ENCODE results near the gene C4orf50. TPM values are rescaled to one million over a fixed set of nuclear protein-coding genes. Genes with fewer than 3 reads are reported as not detected.
"Not testable (repeated sequence)": the region's sequence is repeated elsewhere in the genome, so short reads cannot be mapped to it uniquely, and the experiment has no call there.

Gene C4orf50
- total RNA-seq, 1 donor from 2014 or later, result 0.03 TPM

DNA sequence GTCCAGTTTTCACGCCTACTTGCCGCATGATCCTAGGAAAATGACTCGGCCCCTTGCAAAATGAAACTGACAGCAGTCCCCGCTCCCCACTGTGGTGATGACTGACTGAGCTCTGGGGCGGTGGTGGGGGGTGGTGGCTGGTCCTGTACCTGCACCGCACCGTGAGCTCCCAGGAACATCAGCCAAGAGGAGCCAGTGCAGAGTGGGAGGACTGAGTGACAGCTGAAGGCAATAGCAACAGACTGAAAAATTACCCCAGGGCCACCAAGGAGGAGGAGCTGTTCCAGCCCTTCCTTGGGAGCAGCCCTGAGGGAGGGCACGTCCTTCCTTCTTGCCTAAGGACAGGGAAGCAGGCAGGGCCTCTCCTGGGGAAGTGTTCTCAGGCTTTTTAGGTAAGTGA lies 2.4 kb upstream of the C4orf50 start:
- intact Hi-C loops (cut with DNase I), result no loop called here
- no peak for DNase-seq (ENCODE audit: low spot score)

- DNase-seq (ENCODE audit: low spot score), result no peak
- intact Hi-C loops (cut with DNase I), result no loop called here
These were observed 1.4 kb upstream of the C4orf50 start for GRCh38 chr4:6019316-6020263.

DNA sequence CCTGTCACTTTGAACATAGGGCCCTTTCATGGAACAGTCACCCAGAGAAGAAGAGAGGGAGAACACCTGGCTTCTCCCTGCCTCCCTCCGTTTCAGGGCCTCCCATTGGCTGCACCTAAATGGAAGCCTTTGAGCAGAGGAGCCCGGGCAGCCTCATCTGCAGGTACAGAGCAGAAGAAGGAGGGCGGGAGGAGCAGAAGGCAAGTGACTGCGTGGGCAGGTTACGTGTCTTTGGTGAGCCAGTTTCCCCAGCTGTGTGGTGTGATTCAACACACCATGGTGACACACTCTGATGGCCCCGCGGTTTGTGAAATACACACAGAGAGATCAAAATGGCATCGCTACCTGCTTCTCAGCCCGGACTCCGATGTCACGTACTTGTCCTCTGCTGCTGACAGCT lies 431 bp downstream of the C4orf50 start:
- DNase-seq (ENCODE audit: low spot score), result no peak
- intact Hi-C loops (cut with DNase I), result no loop called here

GRCh38 chr4:6017030-6017429 lies 1.2 kb downstream of the C4orf50 start:
- no peak for DNase-seq (ENCODE audit: low spot score)
- intact Hi-C loops (cut with DNase I), result no loop called here

DNA sequence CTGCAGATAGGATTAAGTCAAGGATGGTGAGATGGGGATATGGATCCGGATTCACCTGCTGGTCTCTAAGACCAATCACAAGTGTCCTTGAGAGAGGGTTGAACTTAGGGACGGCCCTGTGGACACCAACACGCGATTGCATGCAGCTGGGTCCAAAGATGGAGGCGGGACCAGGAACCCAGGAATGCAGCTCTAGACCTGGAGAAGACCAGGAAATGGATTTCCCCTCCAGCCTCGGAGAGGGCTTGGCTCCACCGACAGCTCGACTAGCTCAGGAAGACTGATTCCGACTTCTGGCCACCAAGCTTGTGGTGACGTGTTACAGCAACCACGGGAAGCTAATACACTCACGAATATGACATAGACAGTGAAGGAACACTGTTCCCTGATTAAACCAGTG lies 4.7 kb downstream of the C4orf50 start:
- intact Hi-C loops (cut with DNase I), result no loop called here
- DNase-seq (ENCODE audit: low spot score), result no peak

- DNase-seq (ENCODE audit: low spot score), result no peak
These were observed 6.0 kb downstream of the C4orf50 start for GRCh38 chr4:6012200-6012599.

DNA sequence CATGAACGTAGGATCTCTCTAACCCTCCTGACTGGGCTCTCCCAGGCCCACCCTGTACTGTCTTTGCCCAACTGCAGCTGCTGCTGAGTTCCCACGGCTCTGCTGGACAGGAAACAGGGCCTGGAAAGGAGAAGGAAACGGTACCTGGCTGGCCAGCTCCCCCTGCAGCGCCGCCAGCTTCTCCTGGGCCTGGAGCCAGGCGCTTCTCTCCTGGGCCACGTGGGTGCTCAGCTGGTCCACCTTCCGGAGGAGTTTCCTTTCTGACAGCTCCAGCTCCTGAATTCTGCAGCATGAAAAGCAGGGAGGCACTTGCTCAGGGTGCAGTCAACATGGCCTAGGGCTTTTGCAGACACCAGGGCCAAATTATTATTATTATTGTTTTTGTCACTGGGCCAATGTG lies 6.5 kb downstream of the C4orf50 start:
- intact Hi-C loops (cut with DNase I), result no loop called here
- DNase-seq (ENCODE audit: low spot score), result no peak

More at GRCh38 chr4:6012200-6012599, 6.0 kb downstream of the C4orf50 start:
- intact Hi-C loops (cut with DNase I), result no loop called here

- DNase-seq (ENCODE audit: low spot score), result no peak
- intact Hi-C loops (cut with DNase I), result no loop called here
These were observed 7.0 kb downstream of the C4orf50 start for GRCh38 chr4:6011271-6011671.

- intact Hi-C loops (cut with DNase I), result no loop called here
These were observed 7.4 kb downstream of the C4orf50 start for GRCh38 chr4:6010789-6011188.

DNA sequence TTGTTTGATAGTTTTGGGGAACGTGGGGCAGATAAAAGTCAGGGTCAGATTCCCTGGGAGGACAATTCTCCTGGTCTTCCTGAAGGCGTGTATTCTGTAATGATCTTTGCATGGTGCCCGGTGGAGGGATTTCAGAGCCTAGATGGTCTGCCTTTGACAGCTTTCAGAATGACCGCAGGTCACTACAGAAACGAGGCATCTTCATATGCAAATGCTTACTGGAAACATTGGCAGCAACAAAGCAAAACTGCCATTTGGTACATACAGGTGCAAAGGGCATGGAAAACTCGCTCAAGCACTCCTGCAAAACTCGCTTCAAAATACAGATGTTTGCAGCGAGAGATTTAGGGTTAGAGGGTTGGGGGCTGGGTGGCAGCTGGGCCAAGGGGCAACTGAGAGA lies 8.8 kb downstream of the C4orf50 start:
- DNase-seq (ENCODE audit: low spot score), result no peak
- intact Hi-C loops (cut with DNase I), result no loop called here

More at GRCh38 chr4:6010789-6011188, 7.4 kb downstream of the C4orf50 start:
- DNase-seq (ENCODE audit: low spot score), result no peak

DNA sequence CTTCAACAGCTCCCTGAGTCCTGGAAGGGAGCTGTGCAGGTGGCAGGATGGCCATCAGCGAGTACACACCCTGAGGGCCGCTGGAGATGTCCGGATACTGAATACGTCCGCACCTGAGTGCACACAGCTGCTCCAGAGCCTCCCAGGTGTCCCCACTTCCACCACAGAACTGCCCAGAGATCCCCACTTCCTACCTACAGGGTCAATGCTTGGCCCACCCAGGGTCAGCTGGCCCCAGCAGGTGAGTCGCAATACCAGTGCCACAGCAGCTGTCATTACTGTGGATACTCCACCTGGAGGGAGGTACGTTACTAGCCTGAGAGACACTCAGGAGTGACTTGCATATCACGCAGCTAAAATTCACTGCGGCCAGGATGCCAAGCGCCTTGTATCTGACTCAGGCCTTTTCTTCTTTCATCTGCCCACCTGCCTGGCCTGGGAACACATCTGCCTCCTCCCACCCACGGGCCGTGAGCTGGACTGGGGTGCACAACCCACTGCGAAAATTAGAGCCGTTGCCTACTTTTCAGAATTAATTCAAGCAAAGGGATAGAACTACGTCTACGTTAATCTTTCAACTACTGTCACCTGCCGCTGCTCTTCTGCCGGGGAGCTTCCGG lies 9.4 kb downstream of the C4orf50 start:
- intact Hi-C loops (cut with DNase I), result no loop called here
- no peak for DNase-seq (ENCODE audit: low spot score)

DNA sequence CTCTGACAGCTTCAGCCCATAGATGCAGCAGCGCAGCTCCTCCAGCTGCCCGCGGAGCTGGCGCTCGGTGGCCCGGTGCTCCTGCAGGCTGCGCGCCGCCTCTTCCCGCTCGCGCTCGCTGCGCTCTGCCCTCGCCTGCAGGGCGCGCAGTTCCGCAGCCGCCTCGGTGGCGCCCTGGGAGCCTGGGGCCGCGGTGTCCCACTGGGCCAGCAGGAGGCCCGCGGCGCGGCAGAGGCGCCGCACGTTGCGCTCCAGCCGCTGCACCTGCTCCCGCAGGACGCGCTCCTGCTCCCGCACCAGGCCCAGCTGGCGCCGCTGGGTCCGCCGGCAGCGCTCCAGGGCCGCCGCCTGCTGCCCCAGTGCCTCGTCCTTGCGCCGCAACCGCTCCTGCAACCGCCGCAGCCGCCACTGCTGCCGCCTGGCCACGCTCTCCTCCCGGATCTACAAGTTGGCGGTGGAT lies 10.1 kb downstream of the C4orf50 start:
- DNase-seq (ENCODE audit: low spot score), result no peak
- intact Hi-C loops (cut with DNase I), result no loop called here

GRCh38 chr4:6005175-6005574 lies 13.1 kb downstream of the C4orf50 start:
- intact Hi-C loops (cut with DNase I), result no loop called here
- no peak for DNase-seq (ENCODE audit: low spot score)

GRCh38 chr4:6003485-6003884 lies 14.7 kb downstream of the C4orf50 start:
- intact Hi-C loops (cut with DNase I); DNase-seq (ENCODE audit: low spot score): not testable (repeated sequence)

- DNase-seq (ENCODE audit: low spot score), result no peak
- intact Hi-C loops (cut with DNase I), result no loop called here
These were observed 15.3 kb downstream of the C4orf50 start for GRCh38 chr4:6002926-6003325.

DNA sequence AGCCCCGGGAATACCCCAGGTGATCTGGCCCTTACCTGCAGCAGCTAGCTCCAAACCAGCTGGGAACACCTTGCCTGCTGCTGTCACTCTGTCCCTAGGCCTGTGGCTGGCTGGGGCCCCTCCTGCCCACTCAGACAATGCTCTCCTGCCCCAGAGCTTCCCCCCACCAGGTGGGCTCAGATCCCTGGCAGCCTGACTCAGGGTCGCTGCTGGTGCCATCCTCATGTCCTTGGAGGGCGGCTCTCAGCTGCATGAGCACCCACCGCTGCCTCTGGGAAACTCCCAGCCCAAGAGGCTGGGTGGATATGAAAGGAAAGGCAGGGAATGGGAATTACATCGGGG lies 15.8 kb downstream of the C4orf50 start:
- peak; percentile 47 for DNase-seq (ENCODE audit: low spot score)
- intact Hi-C loops (cut with DNase I), result no loop called here

- intact Hi-C loops (cut with DNase I), result no loop called here
- peak; percentile 43 for DNase-seq (ENCODE audit: low spot score)
These were observed 16.3 kb downstream of the C4orf50 start for GRCh38 chr4:6001680-6002491.

GRCh38 chr4:5999830-6000365 lies 18.3 kb downstream of the C4orf50 start:
- DNase-seq (ENCODE audit: low spot score), result peak; percentile 66
- intact Hi-C loops (cut with DNase I), result loop anchor here (5.0 kb wide), 2 partner anchors 87 to 327 kb away; no protein-coding TSS in a partner anchor

GRCh38 chr4:5999356-5999755 lies 18.9 kb downstream of the C4orf50 start:
- no peak for DNase-seq (ENCODE audit: low spot score)
- intact Hi-C loops (cut with DNase I), result loop anchor here (5.0 kb wide), 2 partner anchors 88 to 328 kb away; no protein-coding TSS in a partner anchor
